Measurements from ENCODE around the gene RALGPS1.

The RALGPS1 gene

DNA sequence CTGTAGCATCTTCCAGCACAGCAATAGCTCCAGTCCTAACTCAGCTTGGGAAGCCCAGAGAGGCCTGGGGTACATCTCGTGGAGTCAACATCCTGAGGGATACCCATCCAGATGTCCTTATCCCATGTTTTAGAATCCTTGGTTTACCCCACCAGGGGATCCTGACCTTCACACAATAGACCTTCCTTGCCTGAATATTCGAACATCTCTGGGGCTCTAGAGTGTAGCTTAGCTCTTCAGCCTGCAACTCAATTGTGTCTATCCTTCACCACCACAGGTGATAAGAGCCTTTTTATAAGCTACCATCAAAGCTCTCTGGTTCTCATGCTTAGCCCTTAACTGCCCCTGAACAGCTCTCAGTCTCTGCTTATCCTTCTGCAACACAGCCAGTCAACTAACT is 7.5 kb upstream of the RALGPS1 start:
- DNase-seq, result no peak

DNA sequence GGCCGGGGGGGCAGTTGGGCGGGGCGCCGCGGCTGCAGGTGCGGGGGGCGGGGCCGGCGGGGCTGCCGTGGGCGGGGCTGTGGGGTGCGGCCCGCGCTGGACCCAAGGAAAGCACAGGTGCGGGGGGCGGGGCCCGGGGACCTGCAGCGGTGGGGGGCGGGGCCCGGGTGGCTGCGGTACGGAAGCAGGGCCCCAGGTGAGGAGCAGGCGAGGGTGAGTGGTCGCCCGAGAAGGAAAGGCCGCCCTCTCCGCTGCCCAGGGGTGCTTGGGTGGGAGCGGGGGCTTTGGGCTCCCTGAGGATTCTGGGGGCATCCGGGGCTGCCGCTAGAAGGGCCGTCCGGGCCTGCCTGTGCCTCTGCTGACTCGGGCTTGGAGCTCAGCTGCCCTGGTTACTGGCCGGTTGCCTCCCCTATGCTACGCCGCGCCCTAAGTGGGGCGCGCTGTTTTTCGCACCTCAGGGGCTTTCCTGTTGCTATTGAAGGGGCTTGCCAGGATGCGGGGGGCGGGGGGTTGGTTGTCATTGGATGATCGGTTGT is 767 bp downstream of the RALGPS1 start:
- DNase-seq, result no peak

GRCh38 chr9:126915846-126916543 is 1.4 kb downstream of the RALGPS1 start:
- no peak for DNase-seq

GRCh38 chr9:126916909-126917308 is 2.3 kb downstream of the RALGPS1 start:
- no peak for DNase-seq

GRCh38 chr9:126919193-126919592 is 4.6 kb downstream of the RALGPS1 start:
- no peak for DNase-seq

- no peak for DNase-seq
Measured at GRCh38 chr9:126925876-126926275, 11.3 kb downstream of the RALGPS1 start.

- no peak for DNase-seq
Measured at GRCh38 chr9:126926364-126926763, 11.8 kb downstream of the RALGPS1 start.

GRCh38 chr9:126927419-126927818 is 12.8 kb downstream of the RALGPS1 start:
- no peak for DNase-seq

GRCh38 chr9:126932871-126933321 is 18.3 kb downstream of the RALGPS1 start:
- DNase-seq, result no peak

DNA sequence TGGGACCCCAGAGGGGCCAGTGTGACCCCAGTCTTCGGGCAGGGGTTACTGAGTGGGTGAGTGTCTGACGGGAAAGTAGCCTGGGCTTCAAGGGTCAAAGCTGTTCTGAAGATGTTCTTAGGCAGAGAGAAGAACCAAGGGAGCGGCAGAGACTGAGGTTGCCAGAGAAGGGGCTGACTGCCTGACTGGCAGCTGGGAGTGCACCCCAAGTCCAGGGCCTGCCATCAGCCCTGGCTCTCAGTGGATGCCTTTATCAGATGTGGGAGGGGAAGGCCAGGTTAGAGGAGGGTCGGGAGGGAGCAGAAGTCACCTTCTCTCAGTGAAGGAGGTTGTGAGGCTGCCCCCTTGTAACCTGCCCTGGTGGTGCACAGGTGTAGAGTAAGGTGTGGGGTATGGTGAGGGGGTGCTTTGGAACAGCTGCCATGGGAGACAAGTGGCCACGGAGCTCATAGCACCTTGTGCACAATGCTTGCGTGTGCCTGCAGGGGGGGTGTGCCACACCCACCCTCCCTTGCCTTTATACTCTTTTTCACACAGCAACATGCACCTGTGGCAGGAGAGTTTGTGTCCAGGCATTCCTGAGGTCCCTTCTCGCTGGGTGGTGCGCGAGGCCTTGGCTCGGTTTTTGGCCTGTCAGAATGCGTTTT is 18.9 kb downstream of the RALGPS1 start:
- DNase-seq, result no peak

DNA sequence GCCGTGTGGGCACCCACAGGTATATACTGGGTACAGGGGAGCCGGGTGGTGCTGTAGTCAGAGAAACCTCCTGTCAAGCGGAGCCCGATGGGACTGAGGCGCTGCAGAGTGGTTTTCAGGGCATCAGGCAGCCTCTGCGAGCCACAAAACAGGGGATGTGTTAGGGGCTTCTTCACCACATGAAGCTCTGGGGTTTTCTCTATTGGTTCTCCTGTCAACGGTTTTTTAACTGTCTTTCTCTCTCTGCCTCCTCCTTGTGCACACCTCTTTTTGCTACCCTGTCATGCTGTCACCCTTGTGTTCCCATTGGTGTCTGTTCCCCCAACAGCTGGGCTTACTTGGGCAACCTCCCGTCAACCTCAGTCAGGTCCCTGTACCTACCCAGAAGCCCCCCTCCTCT is 19.9 kb downstream of the RALGPS1 start:
- no peak for DNase-seq

DNA sequence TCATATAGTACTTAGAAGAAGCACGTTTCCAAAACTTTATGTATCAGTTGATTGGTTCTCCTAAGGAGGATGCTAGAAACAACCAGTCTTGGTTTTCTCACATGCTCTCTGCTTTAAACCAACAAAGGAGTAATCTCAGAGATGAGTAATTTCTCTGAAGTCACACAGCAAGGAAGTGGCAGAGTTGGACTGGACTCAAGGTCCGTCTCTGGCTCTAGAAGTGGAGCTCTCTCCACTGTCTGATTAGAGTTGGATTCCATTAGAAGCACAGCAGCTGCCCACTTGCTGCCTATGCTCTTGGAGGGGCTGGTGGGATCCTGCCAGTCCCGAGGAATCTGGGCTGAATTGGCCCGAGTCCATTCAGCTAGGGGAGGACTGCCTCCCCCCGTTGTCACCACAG is 21.0 kb downstream of the RALGPS1 start:
- no peak for DNase-seq

DNA sequence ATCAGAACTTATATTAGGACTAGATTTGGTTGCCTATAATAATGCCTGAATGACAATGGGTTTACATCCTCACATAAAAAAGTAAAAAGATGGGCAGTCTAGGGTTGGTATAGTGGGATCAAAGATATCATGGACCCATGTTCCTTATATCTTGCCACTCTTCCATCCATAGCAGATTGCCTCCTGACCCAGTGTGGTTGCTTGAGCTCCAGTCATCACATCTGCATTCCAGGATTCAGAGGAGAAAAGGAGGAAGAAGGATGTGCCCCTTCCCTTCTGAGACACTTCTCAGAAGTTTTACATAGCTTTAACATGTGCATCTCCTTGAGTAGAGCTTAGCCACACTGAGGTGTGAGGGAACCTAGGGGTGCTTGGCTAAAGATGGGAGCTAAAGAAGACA is 22.9 kb downstream of the RALGPS1 start:
- DNase-seq, result no peak

- no peak for DNase-seq
Measured at GRCh38 chr9:126938327-126938726, 23.7 kb downstream of the RALGPS1 start.

- no peak for DNase-seq
Measured at GRCh38 chr9:126939821-126940221, 25.2 kb downstream of the RALGPS1 start.

DNA sequence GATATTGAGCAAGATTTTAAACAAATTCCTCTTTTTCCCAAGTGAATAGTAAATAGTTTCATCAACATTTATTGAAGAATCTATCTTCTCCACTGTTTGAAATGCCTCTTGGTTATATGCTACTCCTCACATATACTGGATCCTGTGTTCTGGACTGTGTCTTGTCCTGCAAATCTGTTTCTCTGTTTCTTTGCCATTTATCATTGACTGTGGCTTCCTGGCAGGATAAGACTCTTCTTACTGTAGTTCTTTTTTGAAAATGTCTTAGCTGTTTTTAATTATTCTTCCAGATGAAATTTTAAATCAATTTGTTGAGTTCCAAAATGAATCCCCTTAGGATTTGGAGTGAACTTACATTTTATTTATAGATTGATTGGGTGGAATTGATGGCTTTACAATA is 27.8 kb downstream of the RALGPS1 start:
- DNase-seq, result no peak

GRCh38 chr9:126945682-126946081 is 31.1 kb downstream of the RALGPS1 start:
- no peak for DNase-seq

GRCh38 chr9:126947529-126947928 is 32.9 kb downstream of the RALGPS1 start:
- DNase-seq, result no peak

DNA sequence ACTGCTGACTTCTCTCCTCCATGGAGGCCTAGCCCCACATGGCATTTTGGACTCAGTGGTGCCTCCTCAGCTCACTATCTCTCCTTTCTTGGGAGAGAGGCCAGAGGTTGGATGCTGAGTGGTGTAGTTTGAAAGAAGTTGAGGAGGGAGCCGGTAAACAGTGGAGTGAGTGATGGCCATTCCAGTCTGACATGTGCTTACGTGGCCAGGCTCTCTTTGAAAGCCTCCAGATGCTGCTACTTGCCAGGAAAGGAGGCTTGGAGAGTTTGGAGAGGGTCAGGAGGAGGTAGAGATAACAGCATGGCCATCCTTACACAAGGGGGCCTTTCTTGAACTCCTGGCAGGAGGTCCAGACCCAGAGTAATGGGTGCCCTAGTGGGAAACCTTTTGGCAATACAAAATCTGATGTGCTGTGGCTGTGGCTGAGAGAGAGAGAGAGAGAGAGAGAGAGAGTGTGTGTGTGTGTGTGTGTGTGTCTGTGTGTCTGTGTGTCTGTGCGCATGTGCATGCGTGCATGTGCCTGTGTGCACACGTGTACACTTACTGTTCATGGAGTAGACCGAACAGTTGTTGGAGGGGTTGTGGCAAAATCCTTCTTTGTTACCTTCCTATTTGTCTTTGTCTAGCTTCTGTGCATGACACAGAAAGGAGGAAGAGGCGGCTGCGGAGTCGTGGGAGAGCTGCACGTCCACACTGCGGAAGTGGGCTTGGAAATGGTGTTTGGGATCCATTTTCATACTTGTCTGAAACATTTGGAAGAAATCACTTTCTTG is 37.8 kb downstream of the RALGPS1 start:
- DNase-seq, result no peak

- DNase-seq, result no peak
Measured at GRCh38 chr9:126953041-126953809, 38.6 kb downstream of the RALGPS1 start.

DNA sequence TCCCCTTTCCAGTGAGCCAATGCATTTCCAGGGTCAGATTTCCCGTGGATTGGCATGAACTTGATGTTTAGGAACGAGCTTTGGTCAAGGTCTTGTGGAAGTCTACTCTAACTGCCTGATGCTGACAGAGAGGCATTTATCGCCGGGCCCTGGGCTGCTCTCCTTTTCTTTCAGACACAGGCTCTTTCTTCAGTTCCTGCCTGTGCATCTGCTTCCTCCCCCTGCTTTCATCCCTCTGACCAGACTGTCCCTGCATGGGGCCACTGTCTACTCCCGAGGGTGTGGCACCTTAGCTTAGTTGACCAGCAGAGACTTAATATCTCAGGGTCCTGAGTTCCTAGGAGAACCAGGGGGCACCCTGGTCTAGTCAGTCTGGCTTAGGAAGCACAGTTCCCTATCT is 41.2 kb downstream of the RALGPS1 start:
- DNase-seq, result no peak

- DNase-seq, result no peak
Measured at GRCh38 chr9:126956917-126957686, 42.5 kb downstream of the RALGPS1 start.

Measured in activated T-cell treated with anti-CD3 and anti-CD28 coated beads, Interleukin-2, amount 50 U/mL, for 1 hour (primary cell).